Body of pancreas (tissue), 4 donors: ENCODE data around the gene APBA2.

Experiments
- CTCF ChIP-seq, 7 experiments: fragments of 450-650 bp in 4 of 7; fragments of 200-600 bp in 3 of 7; sonication (generic) in 3 of 7; IDR thresholded peaks; one replicate each; pipeline ENCODE4 v1.5.1; 2016 to 2019; ENCODE audit warnings: antibody characterized with exemption in 7 of 7
- POLR2A ChIP-seq, 3 donors: fragments of 450-650 bp; IDR thresholded peaks; one replicate each; pipeline ENCODE4 v1.6.1; 2016; ENCODE audit warnings: antibody characterized with exemption in 3 of 3, mild to moderate bottlenecking in 2 of 3

GRCh38 chr15:29021857-29022256, 136.1 kb downstream of the APBA2 start:
- TF ChIP-seq CTCF (IDR thresholded peaks at IDR 0.05) (no peak), POLR2A (IDR thresholded peaks at IDR 0.05) (no peak)
